ENCODE data around the gene E2F3.

E2F3 gene

GRCh38 chr6:20402342-20403069 is 827 bp downstream of the E2F3 start:
- peak; percentile 31 for DNase-seq

- peak; percentile 14 for DNase-seq
Measured at GRCh38 chr6:20403070-20403765, 1.5 kb downstream of the E2F3 start.

- no peak for DNase-seq
Measured at GRCh38 chr6:20403766-20404640, 2.3 kb downstream of the E2F3 start.

GRCh38 chr6:20404641-20405032 is 3.0 kb downstream of the E2F3 start:
- DNase-seq = peak; percentile 84

- no peak for DNase-seq
Measured at GRCh38 chr6:20408851-20409250, 7.2 kb downstream of the E2F3 start.

- DNase-seq = no peak
Measured at GRCh38 chr6:20409427-20409971, 7.8 kb downstream of the E2F3 start.

GRCh38 chr6:20411544-20411943 is 9.9 kb downstream of the E2F3 start:
- DNase-seq = no peak

GRCh38 chr6:20411953-20412681 is 10.4 kb downstream of the E2F3 start:
- DNase-seq = no peak

GRCh38 chr6:20412682-20413073 is 11.0 kb downstream of the E2F3 start:
- no peak for DNase-seq

- no peak for DNase-seq
Measured at GRCh38 chr6:20413826-20414225, 12.1 kb downstream of the E2F3 start.

- no peak for DNase-seq
Measured at GRCh38 chr6:20414711-20415110, 13.0 kb downstream of the E2F3 start.

GRCh38 chr6:20415304-20415703 is 13.6 kb downstream of the E2F3 start:
- no peak for DNase-seq

GRCh38 chr6:20415712-20416454 is 14.2 kb downstream of the E2F3 start:
- no peak for DNase-seq

- no peak for DNase-seq
Measured at GRCh38 chr6:20416567-20417345, 15.1 kb downstream of the E2F3 start.

GRCh38 chr6:20417819-20418218 is 16.1 kb downstream of the E2F3 start:
- DNase-seq = no peak

GRCh38 chr6:20426177-20427082 is 24.8 kb downstream of the E2F3 start:
- peak; percentile 23 for DNase-seq

- no peak for DNase-seq
Measured at GRCh38 chr6:20427856-20428255, 26.2 kb downstream of the E2F3 start.

- no peak for DNase-seq
Measured at GRCh38 chr6:20432692-20433091, 31.0 kb downstream of the E2F3 start.

GRCh38 chr6:20433321-20433720 is 31.6 kb downstream of the E2F3 start:
- DNase-seq = no peak

GRCh38 chr6:20433929-20434328 is 32.2 kb downstream of the E2F3 start:
- DNase-seq = no peak

Measured in kidney glomerular epithelial cell (primary cell).